Measurements from ENCODE around the gene EDARADD.
"Not testable (repeated sequence)": the region's sequence is repeated elsewhere in the genome, so short reads cannot be mapped to it uniquely, and the experiment has no call there.

The EDARADD gene

DNA sequence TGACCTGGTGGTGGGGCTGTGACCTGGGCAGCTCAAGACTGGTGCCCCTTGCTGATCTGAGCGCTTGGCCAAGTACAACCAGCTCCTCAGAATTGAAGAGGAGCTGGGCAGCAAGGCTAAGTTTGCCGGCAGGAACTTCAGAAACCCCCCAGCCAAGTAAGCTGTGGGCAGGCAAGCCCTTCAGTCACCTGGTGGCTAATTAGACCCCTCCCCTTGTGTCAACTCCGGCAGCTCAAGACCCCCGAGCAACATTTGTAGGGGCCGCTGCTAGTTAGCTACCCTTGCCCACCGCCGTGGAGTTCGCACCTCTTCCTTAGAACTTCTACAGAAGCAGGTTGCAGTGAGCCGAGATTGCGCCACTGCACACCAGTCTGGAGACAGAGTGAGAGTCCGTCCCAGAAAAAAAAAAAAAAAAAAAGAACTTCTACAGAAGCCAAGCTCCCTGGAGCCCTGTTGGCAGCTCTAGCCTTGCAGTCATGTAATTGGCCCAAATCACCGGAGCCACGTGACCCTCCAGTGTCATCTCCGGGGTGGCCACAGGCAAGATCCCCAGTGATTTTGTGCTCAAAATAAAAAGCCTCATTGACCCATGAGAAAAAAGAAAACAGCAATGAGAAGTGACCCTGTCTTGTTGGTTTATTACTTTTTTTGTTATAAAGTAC lies 90.4 kb downstream of the EDARADD start:
- Histone ChIP-seq H2BK15ac (replicated peaks; ENCODE audit: low read depth) (no peak overlapping the region), H2BK5ac (ENCODE audit: low read length) (no peak overlapping the region), H2AK5ac (ENCODE audit: low read length) (no peak overlapping the region), H3K27ac (ENCODE audit: low read depth, low read length) (no peak overlapping the region), H3K4me1 (ENCODE audit: control insufficient read depth, low read depth, low read length) (peaks cover 7% of the 10 kb centered on the region), H3K79me2 (ENCODE audit: control insufficient read depth, insufficient read depth, low read length) (no peaks in the 10 kb centered on the region), H3K4ac (ENCODE audit: low read depth, low read length) (no peak overlapping the region), H3K36me3 (ENCODE audit: control insufficient read depth, insufficient read depth, low read length) (no peaks in the 10 kb centered on the region), H2BK120ac (ENCODE audit: low read depth, low read length) (no peak overlapping the region), H3K56ac (ENCODE audit: low read length) (no peak overlapping the region), H3K4me3 (ENCODE audit: low read length) (no peak overlapping the region), H4K8ac (ENCODE audit: low read depth, low read length) (no peak overlapping the region), H3K27me3 (ENCODE audit: insufficient read depth, low read length, poor library complexity) (no peaks in the 10 kb centered on the region), H3K4me2 (ENCODE audit: low read length) (no peak overlapping the region), H3K18ac (ENCODE audit: low read length) (no peak overlapping the region), H3K23ac (ENCODE audit: low read length) (no peak overlapping the region), H4K5ac (ENCODE audit: low read length) (no peak overlapping the region), H3K9ac (ENCODE audit: low read length) (no peak overlapping the region), H3K79me1 (ENCODE audit: low read length) (no peaks in the 10 kb centered on the region)
- no peak for DNase-seq
- no CpG with 5 or more reads among the region's 14 CpGs for WGBS (ENCODE audit: extremely low coverage, insufficient coverage, low lambda C conversion rate)

DNA sequence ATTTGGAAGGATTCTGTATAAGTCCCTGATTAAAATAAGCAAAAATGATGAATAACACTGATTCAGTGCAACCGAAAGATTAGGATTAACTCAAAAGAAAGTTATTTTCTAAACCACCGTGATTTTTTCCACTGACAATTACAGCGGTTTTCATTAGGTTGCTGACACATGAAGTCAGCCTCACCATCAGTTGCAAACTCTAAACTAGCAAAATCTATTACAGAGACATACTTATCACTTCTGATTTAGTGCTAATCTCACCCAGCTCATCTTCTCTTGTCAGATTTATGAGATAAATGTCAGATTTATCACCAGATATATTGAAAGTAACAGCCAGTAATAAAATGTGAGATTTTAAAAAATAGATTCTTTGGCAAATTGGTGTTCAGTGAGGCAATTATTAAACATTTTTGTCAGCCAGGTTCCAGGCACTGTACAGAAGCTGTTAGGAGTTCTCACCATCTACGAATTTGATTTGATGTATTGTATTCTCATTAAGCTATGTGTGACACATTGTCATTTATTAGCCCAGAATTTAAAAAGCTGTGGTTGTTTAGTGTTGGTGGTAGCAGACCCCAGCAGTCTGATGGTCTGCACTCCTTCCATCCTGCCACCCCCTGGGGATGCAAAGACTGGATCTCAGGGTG lies 92.4 kb downstream of the EDARADD start:
- Histone ChIP-seq H4K8ac (ENCODE audit: low read depth, low read length) (no peak overlapping the region), H2AK5ac (ENCODE audit: low read length) (no peak overlapping the region), H3K27me3 (ENCODE audit: insufficient read depth, low read length, poor library complexity) (no peaks in the 10 kb centered on the region), H2BK15ac (replicated peaks; ENCODE audit: low read depth) (no peak overlapping the region), H3K9ac (ENCODE audit: low read length) (no peak overlapping the region), H3K79me1 (ENCODE audit: low read length) (no peaks in the 10 kb centered on the region), H2BK120ac (ENCODE audit: low read depth, low read length) (no peak overlapping the region), H3K4ac (ENCODE audit: low read depth, low read length) (no peak overlapping the region), H3K56ac (ENCODE audit: low read length) (no peak overlapping the region), H3K4me3 (ENCODE audit: low read length) (no peak overlapping the region), H3K18ac (ENCODE audit: low read length) (no peak overlapping the region), H2BK5ac (ENCODE audit: low read length) (no peak overlapping the region), H3K79me2 (ENCODE audit: control insufficient read depth, insufficient read depth, low read length) (no peaks in the 10 kb centered on the region), H3K4me1 (ENCODE audit: control insufficient read depth, low read depth, low read length) (no peaks in the 10 kb centered on the region), H3K4me2 (ENCODE audit: low read length) (no peak overlapping the region), H4K5ac (ENCODE audit: low read length) (no peak overlapping the region), H3K27ac (ENCODE audit: low read depth, low read length) (no peak overlapping the region), H3K23ac (ENCODE audit: low read length) (no peak overlapping the region), H3K36me3 (ENCODE audit: control insufficient read depth, insufficient read depth, low read length) (no peaks in the 10 kb centered on the region)
- no CpG with 5 or more reads among the region's 4 CpGs for WGBS (ENCODE audit: extremely low coverage, insufficient coverage, low lambda C conversion rate)
- DNase-seq = no peak

DNA sequence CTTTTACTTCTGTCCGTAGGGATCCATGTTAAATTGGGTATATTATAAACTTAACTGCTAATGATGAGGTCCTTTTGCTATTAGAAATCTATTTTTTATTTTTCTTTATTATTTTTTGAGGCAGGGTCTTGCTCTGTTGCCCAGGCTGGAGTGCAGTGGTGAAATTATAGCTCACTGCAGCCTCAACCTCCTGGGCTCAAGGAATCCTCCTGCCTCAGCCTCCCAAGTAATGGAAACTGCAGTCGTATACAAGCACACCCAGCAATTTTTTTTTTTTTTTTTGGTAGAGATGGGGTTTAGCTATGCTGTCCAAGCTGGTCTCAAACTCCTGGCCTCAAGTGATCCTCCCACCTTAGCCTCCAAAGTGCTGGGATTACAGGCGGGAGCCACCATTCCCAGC lies 95.1 kb downstream of the EDARADD start:
- H3K27ac ChIP-seq (ENCODE audit: low read depth, low read length); H3K79me2 ChIP-seq (ENCODE audit: control insufficient read depth, insufficient read depth, low read length); H4K5ac ChIP-seq (ENCODE audit: low read length); H3K4me2 ChIP-seq (ENCODE audit: low read length); H2BK5ac ChIP-seq (ENCODE audit: low read length); H3K4me3 ChIP-seq (ENCODE audit: low read length); H2BK15ac ChIP-seq (replicated peaks; ENCODE audit: low read depth); H3K23ac ChIP-seq (ENCODE audit: low read length); H3K56ac ChIP-seq (ENCODE audit: low read length); H2BK120ac ChIP-seq (ENCODE audit: low read depth, low read length); H3K9ac ChIP-seq (ENCODE audit: low read length); H3K18ac ChIP-seq (ENCODE audit: low read length); H3K4me1 ChIP-seq (ENCODE audit: control insufficient read depth, low read depth, low read length); H3K36me3 ChIP-seq (ENCODE audit: control insufficient read depth, insufficient read depth, low read length); DNase-seq; H2AK5ac ChIP-seq (ENCODE audit: low read length); H3K27me3 ChIP-seq (ENCODE audit: insufficient read depth, low read length, poor library complexity); H3K4ac ChIP-seq (ENCODE audit: low read depth, low read length); H4K8ac ChIP-seq (ENCODE audit: low read depth, low read length); H3K79me1 ChIP-seq (ENCODE audit: low read length): not testable (repeated sequence)
- no CpG with 5 or more reads among the region's 3 CpGs for WGBS (ENCODE audit: extremely low coverage, insufficient coverage, low lambda C conversion rate)

DNA sequence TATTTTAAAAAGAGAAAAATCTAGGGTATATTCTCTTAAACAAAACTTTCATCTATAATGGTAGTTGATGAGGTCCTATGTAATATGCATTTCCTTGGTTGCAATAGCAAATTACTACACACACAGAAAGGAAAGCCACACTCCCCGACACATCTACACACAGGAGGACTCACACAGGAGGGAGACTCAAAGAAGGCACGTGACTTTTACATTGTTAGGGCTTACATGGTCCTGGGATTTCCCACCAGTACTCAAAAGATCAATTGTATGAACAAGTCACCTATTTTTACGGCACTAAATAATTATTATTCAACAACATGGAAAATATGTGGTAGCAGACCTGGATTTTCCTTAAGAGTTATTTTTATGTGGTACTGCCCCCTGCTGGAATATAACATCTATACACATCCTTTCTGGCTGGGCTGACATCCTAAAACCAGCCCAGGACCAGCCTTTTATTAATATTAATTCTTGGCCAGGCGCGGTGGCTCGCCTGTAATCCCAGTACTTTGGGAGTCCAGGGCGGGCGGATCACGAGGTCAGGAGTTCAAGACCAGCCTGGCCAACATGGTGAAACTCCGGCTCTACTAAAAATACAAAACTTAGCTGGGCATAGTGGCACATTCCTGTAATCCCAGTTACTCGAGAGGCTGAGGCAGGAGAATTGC lies 95.8 kb downstream of the EDARADD start:
- no peak overlapping the region for H3K9ac ChIP-seq (ENCODE audit: low read length)
- H4K8ac ChIP-seq (ENCODE audit: low read depth, low read length) = no peak overlapping the region
- peak; percentile 59 for DNase-seq

DNA sequence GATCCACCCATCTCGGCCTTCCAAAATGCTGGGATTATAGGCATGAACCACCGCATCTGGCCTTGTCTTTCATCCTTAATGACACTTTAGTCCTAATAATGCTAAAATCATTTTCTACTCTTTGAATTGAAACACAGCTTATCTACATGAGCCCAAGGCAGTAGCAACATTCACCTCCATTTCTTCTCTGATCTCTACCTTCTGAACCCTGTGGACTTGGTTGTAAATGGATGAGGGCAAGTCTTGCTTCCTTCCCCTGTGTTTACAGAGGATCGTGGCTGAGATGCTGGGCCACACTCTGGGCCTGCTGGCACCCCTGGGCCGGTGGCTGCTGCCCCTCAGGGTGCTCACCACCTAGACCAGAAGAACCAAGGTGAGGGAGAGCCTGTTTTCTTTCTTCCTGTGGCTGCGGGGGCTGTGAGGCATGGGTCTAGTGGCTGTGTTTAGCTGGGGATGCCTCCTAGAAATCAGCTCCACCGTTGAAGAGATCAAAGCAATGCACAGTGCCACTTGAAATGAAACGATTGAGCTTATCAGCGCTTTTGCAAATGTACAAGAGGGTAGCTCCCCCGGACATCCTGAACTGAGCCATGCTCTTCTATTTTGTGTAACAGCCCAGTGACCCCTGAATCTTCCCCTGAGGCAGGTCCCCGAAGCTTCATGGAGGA lies 97.5 kb downstream of the EDARADD start:
- Histone ChIP-seq H3K4ac (ENCODE audit: low read depth, low read length) (no peak overlapping the region), H3K79me2 (ENCODE audit: control insufficient read depth, insufficient read depth, low read length) (no peaks in the 10 kb centered on the region), H4K5ac (ENCODE audit: low read length) (no peak overlapping the region), H2BK15ac (replicated peaks; ENCODE audit: low read depth) (no peak overlapping the region), H3K4me2 (ENCODE audit: low read length) (no peak overlapping the region), H3K18ac (ENCODE audit: low read length) (no peak overlapping the region), H2AK5ac (ENCODE audit: low read length) (no peak overlapping the region), H2BK5ac (ENCODE audit: low read length) (no peak overlapping the region), H3K56ac (ENCODE audit: low read length) (no peak overlapping the region), H3K36me3 (ENCODE audit: control insufficient read depth, insufficient read depth, low read length) (no peaks in the 10 kb centered on the region), H3K27me3 (ENCODE audit: insufficient read depth, low read length, poor library complexity) (no peaks in the 10 kb centered on the region), H3K4me3 (ENCODE audit: low read length) (no peak overlapping the region), H2BK120ac (ENCODE audit: low read depth, low read length) (no peak overlapping the region), H3K4me1 (ENCODE audit: control insufficient read depth, low read depth, low read length) (no peaks in the 10 kb centered on the region), H4K8ac (ENCODE audit: low read depth, low read length) (no peak overlapping the region), H3K9ac (ENCODE audit: low read length) (no peak overlapping the region), H3K79me1 (ENCODE audit: low read length) (no peaks in the 10 kb centered on the region), H3K27ac (ENCODE audit: low read depth, low read length) (no peak overlapping the region), H3K23ac (ENCODE audit: low read length) (no peak overlapping the region)
- no CpG with 5 or more reads among the region's 10 CpGs for WGBS (ENCODE audit: extremely low coverage, insufficient coverage, low lambda C conversion rate)
- DNase-seq = no peak

More for the DNA sequence above, 95.8 kb downstream of the EDARADD start:
- no peak overlapping the region for H2BK15ac ChIP-seq (replicated peaks; ENCODE audit: low read depth)
- H3K23ac ChIP-seq (ENCODE audit: low read length) = no peak overlapping the region
- no peak overlapping the region for H3K18ac ChIP-seq (ENCODE audit: low read length)
- H3K4ac ChIP-seq (ENCODE audit: low read depth, low read length) = no peak overlapping the region
- no peak overlapping the region for H3K56ac ChIP-seq (ENCODE audit: low read length)
- no peaks in the 10 kb centered on the region for H3K4me1 ChIP-seq (ENCODE audit: control insufficient read depth, low read depth, low read length)
- no peak overlapping the region for H4K5ac ChIP-seq (ENCODE audit: low read length)
- no peaks in the 10 kb centered on the region for H3K36me3 ChIP-seq (ENCODE audit: control insufficient read depth, insufficient read depth, low read length)
- no peak overlapping the region for H2BK5ac ChIP-seq (ENCODE audit: low read length)
- no peak overlapping the region for H2AK5ac ChIP-seq (ENCODE audit: low read length)
- H3K4me2 ChIP-seq (ENCODE audit: low read length) = no peak overlapping the region
- H3K79me2 ChIP-seq (ENCODE audit: control insufficient read depth, insufficient read depth, low read length) = no peaks in the 10 kb centered on the region
- no peak overlapping the region for H2BK120ac ChIP-seq (ENCODE audit: low read depth, low read length)
- WGBS (ENCODE audit: extremely low coverage, insufficient coverage, low lambda C conversion rate) = no CpG with 5 or more reads among the region's 11 CpGs
- no peak overlapping the region for H3K4me3 ChIP-seq (ENCODE audit: low read length)
- H3K27ac ChIP-seq (ENCODE audit: low read depth, low read length) = no peak overlapping the region
- no peaks in the 10 kb centered on the region for H3K79me1 ChIP-seq (ENCODE audit: low read length)
- no peaks in the 10 kb centered on the region for H3K27me3 ChIP-seq (ENCODE audit: insufficient read depth, low read length, poor library complexity)
